GM12801 (cell line): ENCODE data around the gene PEX11A.

Experiments
- TF ChIP-seq, protein P1 (sequence below): IDR thresholded peaks from one replicate; pipeline ENCODE4 v1.5.1; 2011; ENCODE audit warnings: control low read depth; ENCODE audit not compliant: insufficient read length; ENCODE audit errors: extremely low read depth

Gene PEX11A, protein sequence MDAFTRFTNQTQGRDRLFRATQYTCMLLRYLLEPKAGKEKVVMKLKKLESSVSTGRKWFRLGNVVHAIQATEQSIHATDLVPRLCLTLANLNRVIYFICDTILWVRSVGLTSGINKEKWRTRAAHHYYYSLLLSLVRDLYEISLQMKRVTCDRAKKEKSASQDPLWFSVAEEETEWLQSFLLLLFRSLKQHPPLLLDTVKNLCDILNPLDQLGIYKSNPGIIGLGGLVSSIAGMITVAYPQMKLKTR

DNA sequence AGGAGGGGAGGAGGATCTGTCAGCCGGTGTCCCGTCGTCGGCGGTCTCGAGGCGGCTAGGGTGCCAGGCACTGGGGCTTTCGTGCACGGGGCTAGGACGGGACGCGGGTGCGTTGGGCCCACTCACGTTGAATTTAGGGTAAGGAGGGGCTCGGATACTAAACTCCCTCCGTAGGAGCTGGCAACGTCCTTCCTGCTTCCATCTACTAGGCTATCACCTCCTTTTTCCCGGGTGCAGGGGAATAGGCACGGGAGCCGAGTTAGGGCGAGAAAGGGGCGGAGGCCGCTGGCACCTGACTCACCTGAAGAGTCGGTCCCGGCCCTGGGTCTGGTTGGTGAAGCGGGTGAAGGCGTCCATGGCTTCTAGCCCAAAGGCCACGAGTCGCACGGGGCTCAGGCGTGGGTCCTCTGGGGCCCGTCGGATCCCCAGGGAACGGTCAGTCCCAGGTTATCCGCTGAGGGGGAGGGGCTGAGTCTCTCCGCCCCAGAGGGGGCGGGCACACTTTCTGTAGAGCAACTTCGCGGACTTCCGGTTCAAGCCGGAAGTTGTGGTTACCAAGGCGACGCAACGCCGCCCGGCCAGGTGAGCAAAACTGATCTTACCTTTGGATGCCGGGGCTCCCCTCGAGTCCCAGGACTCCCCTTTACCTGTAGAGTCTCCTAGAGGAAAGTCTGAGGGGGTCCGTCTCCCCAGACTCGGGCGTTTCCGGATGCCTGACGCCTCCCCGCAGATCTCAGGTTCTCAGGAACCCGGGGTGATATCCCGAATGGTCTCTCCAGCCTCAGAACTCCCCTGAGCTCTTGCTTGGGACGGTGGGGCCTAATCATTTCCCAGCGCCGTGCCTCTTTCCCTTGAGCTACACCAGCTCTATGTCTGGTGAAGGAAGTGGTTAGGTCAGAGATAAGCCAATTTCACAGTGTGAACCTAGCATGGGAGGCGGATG lies at the start of gene PEX11A, which contains the start of gene WDR93:
PEX11A (minus strand) TSS at position 479 of the 943 bp plus-strand sequence; CDS start at position 357, 122 bp downstream.
WDR93 (plus strand) TSS at position 536 of the 943 bp plus-strand sequence. CDS start 10,936 bp downstream, outside the sequence.
- TF ChIP-seq, protein P1, sequence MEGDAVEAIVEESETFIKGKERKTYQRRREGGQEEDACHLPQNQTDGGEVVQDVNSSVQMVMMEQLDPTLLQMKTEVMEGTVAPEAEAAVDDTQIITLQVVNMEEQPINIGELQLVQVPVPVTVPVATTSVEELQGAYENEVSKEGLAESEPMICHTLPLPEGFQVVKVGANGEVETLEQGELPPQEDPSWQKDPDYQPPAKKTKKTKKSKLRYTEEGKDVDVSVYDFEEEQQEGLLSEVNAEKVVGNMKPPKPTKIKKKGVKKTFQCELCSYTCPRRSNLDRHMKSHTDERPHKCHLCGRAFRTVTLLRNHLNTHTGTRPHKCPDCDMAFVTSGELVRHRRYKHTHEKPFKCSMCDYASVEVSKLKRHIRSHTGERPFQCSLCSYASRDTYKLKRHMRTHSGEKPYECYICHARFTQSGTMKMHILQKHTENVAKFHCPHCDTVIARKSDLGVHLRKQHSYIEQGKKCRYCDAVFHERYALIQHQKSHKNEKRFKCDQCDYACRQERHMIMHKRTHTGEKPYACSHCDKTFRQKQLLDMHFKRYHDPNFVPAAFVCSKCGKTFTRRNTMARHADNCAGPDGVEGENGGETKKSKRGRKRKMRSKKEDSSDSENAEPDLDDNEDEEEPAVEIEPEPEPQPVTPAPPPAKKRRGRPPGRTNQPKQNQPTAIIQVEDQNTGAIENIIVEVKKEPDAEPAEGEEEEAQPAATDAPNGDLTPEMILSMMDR: no peak

DNA sequence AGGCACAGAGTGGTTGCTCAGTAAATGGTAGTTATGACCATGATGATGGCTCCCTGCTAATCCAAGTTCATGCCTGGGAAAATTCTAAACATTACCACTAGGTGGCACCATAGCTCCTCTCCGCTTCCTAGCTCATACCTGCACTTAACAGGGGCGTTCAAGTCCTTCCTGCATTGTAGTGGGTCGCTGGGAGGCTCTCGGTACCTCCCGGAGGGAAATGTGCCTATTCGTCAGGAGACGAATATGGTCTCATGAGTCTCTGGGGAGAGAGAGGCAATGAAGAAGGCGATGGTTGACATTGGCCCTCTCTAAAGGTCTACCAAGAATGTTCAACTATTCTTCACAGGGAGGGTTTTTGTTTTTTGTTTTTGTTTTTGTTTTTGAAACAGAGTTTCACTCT lies 49.6 kb upstream of the PEX11A start:
- TF ChIP-seq, protein P1: peak; percentile 91

DNA sequence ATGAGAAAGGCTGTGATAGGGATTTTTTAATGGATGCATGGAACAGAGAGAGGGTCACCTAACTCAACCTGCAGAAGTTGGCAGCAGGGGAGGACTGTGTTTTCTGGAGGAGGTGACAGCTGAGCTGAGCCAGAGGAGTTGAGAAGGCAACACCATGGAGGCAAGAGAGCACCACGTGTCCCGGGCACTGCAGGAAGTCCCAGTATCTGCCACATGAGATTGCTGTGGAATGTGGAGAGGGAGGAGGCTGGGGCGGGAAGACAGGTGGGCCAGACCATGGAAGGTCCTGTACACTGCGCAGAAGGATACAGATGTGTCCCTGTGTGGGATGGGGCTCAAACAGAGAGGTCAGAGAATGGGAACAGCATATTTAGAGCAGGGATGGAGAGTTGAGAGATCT lies 45.2 kb upstream of the PEX11A start:
- TF ChIP-seq, protein P1: no peak

DNA sequence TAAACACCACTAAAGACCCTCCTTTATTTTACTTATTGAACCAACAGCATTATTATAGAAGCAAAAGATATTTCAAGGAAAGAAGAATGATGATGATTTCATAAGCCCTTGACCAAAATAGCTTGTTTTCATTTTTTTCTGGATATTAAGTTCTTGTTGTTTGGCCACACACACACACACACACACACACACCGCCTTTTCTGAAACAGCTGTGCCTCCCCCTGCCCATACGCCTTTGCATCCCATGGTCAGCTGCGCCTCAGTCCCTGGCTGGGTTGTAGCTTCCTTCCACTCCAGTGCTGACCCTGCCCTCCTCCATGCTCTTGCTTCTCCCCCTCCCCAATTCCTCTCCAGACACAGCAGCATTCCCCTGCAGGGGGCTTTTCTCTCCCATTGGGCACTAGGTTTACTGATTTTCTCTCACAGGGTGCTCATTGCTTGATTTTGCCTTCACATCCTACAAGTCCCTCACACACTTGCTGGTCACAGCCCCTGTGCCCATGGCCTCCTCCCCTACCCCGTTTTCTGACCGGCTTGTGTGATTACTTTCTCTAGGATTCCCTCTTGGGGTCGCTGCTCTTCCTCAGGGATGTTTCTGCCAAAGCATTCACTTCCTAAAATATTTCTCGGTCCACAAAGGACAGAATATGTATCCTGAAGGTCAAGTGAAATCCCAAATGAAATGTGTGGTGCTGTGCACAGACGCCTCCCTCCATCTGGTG lies 42.1 kb upstream of the PEX11A start:
- TF ChIP-seq, protein P1: no peak

DNA sequence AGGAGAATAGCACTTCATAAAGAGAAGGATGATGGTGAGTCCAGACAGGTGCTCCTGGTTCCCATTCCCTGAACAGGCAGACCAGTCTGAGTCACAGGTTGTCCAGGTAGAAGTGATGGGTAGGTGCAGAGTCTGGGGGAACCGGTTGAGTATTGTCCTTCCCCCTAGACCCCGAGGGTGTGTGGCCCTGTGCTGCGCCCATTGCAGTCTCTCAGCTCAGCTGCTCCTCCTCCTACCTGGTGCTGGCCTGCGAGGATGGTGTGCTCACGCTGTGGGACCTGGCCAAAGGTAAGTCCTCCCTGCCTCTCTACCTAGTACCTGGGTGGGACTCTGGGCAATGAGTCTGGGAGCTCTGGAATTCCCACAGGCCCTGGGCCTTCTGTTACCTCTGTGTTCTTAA lies 40.7 kb upstream of the PEX11A start:
- TF ChIP-seq, protein P1: no peak

DNA sequence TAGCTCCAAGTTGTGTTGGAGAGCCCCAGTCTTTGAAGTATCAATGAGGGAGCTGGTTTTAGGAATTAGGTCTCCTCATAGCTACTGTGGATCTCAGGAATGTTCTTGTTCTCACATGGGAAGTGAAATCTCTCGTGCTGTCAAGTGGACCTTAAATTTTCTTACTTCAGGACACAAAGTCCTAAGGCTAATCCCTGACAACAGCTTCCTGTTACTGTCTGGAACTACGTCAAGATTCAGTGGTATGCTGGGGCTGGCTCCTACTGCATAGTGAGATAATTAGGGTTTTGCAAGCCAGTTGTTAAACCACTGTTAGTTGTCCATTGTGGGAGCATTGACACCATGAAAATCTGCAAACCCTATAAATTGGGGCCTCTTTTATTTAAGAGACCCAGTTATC lies 37.7 kb upstream of the PEX11A start:
- TF ChIP-seq, protein P1: no peak

DNA sequence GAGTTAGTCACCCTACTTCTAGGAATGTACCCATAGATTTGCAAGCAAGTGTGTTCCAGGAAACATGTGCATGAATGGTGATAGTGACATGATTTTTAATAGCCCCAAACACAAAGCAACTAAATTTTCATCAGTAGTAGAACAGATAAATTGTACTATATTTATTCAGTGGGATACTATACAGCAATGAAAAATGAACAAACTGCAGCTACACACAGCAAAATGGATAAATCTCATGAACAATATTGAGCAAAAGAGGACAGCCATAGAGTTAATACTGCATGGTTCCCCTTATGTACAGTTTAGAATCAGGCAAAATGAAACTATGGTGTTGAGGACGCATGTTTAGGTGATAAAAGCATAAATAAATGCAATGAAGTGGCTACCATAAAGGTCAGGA lies 34.5 kb upstream of the PEX11A start:
- TF ChIP-seq, protein P1: no peak
